Head of caudate nucleus (tissue), 42 donors: ENCODE measurements around the gene ZNF559.
A peak's percentile ranks its signal among the peaks of the same experiment; 100 is the strongest.
"Not testable (repeated sequence)": the region's sequence is repeated elsewhere in the genome, so short reads cannot be mapped to it uniquely, and the experiment has no call there.

Experiments
- DNase-seq, 42 donors: peaks; one replicate each; pipeline versions ENCODE4 v3.0.0 to v3.0.0-alpha.2; 2020 to 2021; ENCODE audit warnings: mixed read lengths in 7 of 42
- intact Hi-C: fragments of 100-400 bp; cut with DNase I; formaldehyde crosslinking; loops from one replicate; pipeline ENCODE4 v1.15.0; 2022

The ZNF559 gene

GRCh38 chr19:9323919-9324583, at the start of gene ZNF559:
Gene ZNF559, plus strand, starts transcription at chr19:9324179. Its CDS starts 14,371 bp downstream, at chr19:9338550.
- intact Hi-C loops, result loop anchor here (1.0 kb wide), 1 partner anchor 15 kb away; the partner anchor contains the start of gene ZNF699
- peak; percentile 76 to 95 (median 90) for DNase-seq

DNA sequence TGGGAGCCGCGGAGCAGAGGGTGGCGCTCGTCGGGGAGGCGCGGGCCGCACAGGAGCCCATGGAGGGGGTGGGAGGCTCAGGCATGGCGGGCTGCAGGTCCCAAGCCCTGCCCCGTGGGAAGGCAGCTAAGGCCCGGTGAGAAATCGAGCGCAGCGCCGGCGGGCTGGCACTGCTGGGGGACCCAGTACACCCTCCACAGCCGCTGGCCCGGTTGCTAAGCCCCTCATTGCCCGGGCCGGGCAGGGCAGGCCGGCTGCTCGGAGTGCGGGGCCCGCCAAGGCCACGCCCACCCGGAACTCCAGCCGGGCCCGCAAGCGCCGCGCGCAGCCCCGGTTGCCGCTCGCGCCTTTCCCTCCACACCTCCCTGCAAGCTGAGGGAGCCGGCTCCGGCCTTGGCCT, 40.5 kb upstream of the ZNF559 start:
- DNase-seq, intact Hi-C loops: not testable (repeated sequence)

- no peak for DNase-seq
- intact Hi-C loops, result no loop called here
Measured at GRCh38 chr19:9289231-9289884, 34.6 kb upstream of the ZNF559 start.

DNA sequence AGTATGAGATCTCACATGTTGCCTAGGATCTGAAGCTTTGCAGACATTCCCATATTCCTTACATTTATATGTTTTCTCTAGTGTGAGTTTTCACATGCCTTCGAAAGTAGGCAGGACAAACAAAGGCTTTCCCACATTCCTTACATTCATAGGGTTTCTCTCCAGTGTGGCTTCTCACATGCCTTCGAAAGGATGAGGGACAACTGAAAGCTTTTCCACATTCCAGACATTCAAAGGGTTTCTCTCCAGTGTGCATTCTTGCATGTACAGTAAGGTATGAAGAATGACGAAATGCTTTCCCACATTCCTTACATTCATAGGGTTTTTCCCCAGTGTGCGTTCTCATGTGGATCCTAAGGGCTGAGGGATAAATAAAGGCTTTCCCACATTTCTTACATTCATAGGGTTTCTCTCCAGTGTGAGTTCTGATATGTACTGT, 28.5 kb upstream of the ZNF559 start:
- intact Hi-C loops, result no loop called here
- DNase-seq, result no peak

DNA sequence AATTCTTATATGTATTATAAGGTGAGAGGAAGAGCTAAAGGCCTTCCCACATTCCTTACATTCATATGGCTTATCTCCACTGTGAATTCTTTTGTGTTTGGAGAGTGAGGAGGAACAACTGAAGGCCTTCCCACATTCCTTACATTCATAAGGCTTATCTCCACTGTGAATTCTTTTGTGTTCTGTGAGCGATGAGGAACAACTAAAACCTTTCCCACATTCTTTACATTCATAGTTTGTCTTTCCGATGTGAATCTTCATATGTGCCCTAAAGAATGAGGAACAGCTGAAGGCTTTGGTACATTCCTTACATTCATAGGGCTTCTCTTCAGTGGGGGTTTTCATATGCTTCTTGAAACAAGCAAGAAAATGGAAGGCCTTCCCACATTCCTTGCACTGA, 27.6 kb upstream of the ZNF559 start:
- intact Hi-C loops, result no loop called here
- no peak for DNase-seq

DNA sequence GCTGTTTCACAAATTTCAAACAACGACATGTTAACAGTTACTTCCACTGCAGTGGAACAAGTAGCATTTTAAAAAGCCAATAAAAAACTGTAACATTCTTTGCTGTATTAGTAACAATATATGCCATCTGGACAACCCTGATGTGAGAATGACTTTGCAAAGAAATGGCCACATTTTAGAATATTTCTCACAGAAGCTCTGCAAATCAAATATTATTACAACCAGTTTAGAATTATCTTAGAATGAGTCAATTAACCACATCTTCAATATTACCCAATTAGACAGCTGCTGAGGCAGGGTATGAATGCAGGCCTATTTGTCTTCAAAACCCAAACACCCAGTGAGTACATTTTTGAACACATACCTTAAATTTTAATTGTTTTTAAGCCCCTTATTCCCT, 17.5 kb upstream of the ZNF559 start:
- intact Hi-C loops, result no loop called here
- DNase-seq, result no peak

DNA sequence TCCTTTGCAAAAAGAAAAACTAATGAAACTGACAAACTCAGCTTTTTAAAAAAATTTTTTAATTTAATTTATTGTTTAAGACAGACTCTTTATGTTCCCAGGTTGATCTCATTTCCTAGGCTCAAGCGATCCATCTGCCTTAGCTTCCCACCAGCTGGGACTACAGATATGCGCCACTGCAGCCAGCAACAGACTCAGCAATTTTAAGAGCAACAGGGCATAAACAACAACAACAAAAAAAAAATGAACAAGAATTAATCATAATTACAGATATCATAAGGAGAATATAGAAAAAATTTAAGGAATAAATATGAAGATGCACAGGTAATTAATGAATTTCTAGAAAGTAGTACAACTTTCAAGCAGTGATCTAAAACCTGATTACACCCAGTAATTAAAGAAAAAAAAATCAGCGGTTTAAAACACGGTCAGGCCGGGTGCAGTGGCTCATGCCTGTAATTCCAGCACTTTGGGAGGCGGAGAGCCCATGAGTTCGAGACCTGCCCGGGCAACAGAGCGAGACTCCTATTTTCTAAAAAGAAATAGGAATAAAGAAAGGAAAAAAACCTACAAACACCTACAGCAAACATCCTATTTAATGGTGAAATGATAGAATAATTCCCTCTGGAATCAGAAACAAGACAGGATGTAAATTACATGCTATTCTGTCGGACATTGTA, 15.7 kb upstream of the ZNF559 start:
- intact Hi-C loops, result no loop called here
- no peak for DNase-seq

- DNase-seq, result peak; percentile 95 to 99 (median 98)
- intact Hi-C loops, result loop anchor here (1.0 kb wide), 1 partner anchor 15 kb away; the partner anchor contains the start of gene ZNF559
Measured at GRCh38 chr19:9309139-9309973, 14.6 kb upstream of the ZNF559 start, which contains the start of gene ZNF699. Gene ZNF699, minus strand, starts transcription at chr19:9309838. Its CDS starts 4,719 bp downstream, at chr19:9305119.

DNA sequence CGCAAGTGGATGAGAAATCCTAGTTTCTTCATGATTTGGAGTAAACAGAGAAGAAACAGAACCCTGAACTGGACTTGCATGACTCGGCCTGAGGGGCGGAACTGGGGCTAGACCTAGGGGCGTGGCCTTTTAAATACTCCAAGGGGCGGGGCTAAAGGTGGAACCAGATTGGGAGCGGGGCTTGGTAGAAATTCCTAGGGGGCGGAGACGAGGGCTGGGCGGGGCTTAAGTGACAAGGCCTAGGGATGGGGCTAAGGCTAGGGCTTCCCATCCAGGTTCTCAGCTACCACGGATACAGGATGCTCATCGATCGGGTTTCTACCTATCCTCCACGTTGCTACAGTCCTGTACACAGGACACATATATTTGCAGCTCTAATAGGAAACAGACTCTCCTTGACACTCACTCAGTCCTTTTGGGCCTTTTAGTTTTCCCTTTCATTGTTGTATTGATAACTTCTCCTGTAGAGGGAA, 14.0 kb upstream of the ZNF559 start:
- intact Hi-C loops, result loop anchor here (1.0 to 10.0 kb wide), 2 partner anchors 14 to 125 kb away; partner anchors contain the start of genes ZNF266 and ZNF559
- DNase-seq, result peak; percentile 83 to 98 (median 92)

DNA sequence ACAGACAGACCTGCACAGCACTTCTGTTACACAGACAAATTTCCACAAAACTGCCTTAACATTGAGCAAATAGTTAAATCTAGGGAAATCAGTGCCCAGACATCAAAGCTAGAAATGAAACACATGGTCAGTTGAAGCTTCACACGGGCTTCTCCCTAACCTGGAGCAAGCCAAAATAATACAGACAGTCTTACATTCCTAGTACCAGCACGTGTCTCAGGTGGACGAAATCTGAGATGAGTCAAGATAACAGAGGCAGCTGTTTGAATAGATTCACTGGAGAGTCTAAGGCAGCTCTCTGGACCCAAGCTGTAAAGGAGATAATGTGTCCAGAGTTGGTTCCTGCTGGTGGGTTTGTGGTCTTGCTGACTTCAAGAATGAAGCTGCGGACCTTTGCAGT, 10.2 kb upstream of the ZNF559 start:
- intact Hi-C loops, result loop anchor here (10.0 kb wide), 1 partner anchor 121 kb away; the partner anchor contains the start of gene ZNF266
- DNase-seq, result no peak

DNA sequence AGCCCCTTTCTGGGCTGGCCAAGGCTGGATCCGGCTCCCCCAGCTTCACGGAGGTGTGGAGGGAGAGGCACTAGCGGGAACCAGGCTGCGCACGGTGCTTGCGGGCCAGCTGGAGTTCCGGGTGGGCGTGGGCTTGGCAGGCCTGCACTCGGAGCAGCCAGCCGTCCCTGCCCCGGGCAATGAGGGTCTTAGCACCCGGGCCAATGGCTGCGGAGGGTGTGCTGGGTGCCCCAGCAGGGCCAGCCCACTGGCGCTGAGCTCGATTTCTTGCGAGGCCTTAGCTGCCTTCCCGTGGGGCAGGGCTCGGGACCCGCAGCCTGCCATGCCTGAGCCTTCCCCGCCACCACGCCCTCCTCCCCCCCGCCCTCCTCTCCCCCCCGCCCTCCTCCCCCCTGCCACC, 2.6 kb upstream of the ZNF559 start:
- no peak for DNase-seq
- intact Hi-C loops, result no loop called here

- intact Hi-C loops, DNase-seq: not testable (repeated sequence)
Measured at GRCh38 chr19:9321756-9322155, 2.2 kb upstream of the ZNF559 start.

DNA sequence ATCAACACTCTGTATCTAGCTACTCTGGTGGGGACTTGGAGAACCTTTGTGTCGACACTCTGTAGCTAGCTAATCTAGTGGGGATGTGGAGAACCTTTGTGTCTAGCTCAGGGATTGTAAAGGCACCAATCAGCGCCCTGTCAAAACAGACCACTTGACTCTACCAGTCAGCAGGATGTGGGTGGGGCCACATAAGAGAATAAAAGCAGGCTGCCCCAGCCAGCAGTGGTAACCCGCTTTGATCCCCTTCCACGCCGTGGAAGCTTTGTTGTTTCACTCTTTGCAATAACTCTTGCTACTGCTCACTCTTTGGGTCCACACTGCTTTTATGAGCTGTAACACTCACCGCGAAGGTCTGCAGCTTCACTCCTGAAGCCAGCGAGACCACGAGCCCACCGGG, 1.8 kb upstream of the ZNF559 start:
- DNase-seq, intact Hi-C loops: not testable (repeated sequence)

DNA sequence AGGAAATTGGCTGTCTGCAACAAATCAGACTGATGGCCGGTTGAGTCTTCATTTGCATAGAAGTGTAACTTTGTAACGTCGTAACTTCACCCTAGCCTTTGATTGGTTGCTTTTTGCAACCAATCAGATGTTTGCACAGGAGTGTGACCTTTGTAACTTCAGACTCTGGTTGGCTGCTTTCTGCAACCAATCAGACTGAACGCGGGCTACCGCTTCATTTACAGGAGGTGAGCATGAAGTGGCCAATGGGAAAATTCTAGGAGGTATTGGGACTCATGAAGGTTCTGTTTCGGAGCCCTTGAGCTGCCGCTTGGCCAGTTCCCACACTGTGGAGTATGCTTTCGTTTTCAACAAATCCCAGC, 441 bp upstream of the ZNF559 start:
- intact Hi-C loops, result no loop called here
- peak; percentile 54 to 93 (median 83) for DNase-seq

DNA sequence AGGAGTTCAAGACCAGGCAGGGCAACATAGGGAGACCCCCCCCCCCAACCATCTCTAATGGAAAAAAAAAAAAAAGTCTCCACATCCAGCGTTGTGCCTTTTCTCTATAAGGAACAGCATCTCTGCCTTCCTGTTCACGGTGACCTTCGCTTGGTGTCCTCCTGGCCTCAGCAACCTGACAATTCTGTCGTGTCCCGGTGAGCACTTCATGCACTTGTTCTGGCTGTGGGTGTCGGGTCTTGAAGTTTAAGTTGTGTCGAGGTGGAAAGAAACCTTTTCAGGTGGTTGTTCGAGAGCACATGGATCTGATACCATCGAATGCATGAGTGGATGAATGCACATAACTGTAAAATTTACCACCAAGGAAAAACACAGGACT, 594 bp downstream of the ZNF559 start:
- DNase-seq, result no peak
- intact Hi-C loops, result loop anchor here (1.0 kb wide), 1 partner anchor 15 kb away; the partner anchor contains the start of gene ZNF699

- intact Hi-C loops, result no loop called here
- DNase-seq, result no peak
Measured at GRCh38 chr19:9329999-9330398, 6.0 kb downstream of the ZNF559 start.

DNA sequence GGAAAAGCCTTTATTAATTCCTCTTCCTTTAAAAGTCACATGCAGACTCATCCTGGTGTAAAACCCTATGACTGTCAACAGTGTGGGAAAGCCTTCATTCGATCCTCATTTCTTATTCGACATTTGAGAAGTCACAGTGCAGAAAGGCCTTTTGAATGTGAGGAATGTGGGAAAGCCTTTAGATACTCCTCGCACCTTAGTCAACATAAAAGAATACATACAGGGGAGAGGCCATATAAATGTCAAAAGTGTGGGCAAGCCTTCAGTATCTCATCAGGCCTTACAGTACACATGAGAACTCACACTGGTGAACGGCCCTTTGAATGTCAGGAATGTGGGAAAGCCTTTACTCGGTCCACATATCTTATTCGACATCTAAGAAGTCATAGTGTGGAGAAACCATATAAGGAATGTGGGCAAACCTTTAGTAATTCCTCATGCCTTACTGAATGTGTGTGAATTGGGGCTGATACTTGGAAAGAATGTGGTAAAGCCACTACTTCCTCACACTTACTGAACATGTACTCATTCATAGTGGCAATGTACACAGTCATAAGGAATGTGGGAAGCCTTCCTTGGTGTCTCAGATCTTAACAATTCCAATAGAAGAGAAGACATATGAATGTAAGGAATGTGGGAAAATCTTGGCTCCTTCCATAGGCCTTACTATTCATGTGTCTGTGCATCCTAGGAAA, 18.8 kb downstream of the ZNF559 start:
- intact Hi-C loops, result no loop called here
- DNase-seq, result no peak

DNA sequence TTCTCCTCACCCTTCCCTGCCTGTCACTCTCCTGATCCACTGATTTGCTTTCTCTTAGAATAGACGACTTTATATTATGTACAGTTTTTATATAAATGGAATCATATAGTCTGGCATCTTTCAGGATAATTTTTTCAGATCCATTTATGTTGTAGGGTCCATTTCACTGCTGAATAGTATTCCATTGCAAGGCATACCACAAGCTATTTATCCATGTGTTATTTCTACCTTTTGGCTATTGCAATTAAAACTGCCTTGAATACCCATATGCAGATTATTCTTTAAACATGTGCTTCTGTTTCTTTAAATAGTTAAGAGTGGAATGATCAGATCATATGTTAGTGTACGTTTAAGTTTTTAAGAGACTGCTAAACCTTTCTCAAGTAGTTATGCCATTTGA, 21.0 kb downstream of the ZNF559 start:
- no peak for DNase-seq
- intact Hi-C loops, result no loop called here
